SH-SY5Y (cell line): ENCODE results near the gene UBXN7.

Experiments used
- GATA2 ChIP-seq: IDR thresholded peaks from 2 replicates; pipeline ENCODE4 v1.6.1; 2011; ENCODE audit warnings: mild to moderate bottlenecking, low read depth, low read length
- GATA3 ChIP-seq: IDR thresholded peaks from 2 replicates; pipeline ENCODE4 v1.6.1; 2011; ENCODE audit warnings: low read depth, mild to moderate bottlenecking, low read length, moderate library complexity

GRCh38 chr3:196315821-196316220 is 116.4 kb downstream of the UBXN7 start:
- no peak for TF ChIP-seq GATA2
- TF ChIP-seq GATA3: no peak
